Measurements from ENCODE around the gene IDS.

Gene IDS

DNA sequence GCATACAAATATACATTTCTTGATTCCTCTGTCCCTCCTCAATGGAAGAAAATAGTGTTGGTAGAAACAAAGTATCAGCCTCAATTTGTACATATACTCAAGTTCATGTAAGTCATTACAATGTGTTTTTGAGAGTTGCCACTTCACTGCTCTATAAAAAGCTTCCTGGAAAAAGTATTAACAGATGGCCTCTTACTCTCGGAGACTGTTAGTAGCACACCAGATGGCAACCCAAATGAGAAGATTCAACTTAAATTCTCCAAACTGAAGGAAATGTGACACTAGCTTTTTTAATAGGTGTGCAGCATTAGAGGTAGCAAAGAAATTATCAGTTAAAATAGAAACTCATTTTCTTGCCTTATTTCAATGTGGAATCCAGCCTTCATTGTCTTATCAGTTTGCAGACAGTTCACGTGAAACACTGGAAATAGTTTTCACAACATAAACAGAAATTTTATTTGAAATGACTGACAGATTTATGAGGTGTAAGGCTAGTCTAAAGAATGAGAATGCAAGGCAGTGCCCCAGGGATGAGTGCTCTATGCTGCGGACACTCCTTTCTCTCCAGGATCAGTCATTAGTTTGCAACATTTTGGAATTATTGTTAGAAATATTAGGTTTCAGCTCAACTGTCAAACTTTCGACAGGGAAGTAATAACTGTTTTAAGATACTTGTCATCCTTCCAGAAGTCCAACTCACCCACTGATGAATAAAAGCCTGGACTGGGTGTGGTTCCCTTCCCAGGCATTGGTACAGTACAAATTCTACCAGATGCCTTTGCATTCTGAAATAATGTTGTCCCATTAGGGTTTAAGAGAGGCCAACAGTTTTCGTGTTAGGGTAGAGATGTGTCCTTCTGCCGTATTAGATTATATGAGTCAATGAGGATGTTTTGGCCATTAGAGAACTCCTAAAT is 50.9 kb downstream of the IDS start:
- DNase-seq: no peak

GRCh38 chrX:149453030-149453429 is 52.1 kb downstream of the IDS start:
- no peak for DNase-seq

- no peak for DNase-seq
These were observed 71.7 kb downstream of the IDS start for GRCh38 chrX:149433451-149433850.

DNA sequence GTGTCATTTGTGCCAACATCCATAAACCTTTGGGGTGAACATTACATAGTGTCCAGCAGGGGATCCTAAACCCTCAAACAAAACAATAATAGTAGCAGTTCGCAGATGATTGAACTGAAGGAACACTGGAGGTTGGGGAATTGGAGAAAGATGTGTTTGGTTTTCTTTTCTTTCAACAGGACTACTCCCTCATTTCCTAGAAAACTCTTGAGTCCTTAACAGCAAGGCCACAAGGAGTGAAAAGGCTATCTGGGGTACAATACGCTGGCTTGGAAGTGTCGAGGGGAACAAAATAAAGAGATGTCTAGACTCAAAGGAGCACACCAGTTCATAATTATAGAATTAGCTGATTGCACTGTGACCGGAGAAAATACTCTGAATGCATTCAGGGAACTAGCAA is 72.1 kb downstream of the IDS start:
- DNase-seq: no peak
